ENCODE data around the gene SMIM35.
"Not testable (repeated sequence)": the region's sequence is repeated elsewhere in the genome, so short reads cannot be mapped to it uniquely, and the experiment has no call there.

Gene SMIM35

GRCh38 chr11:118082880-118083552, 3.7 kb downstream of the SMIM35 start:
- DNase-seq (ENCODE audit: low read depth in 2 of 2, low spot score in 1 of 2): no peak

GRCh38 chr11:118081241-118081958, 5.4 kb downstream of the SMIM35 start:
- DNase-seq (ENCODE audit: low read depth in 2 of 2, low spot score in 1 of 2): no peak

DNA sequence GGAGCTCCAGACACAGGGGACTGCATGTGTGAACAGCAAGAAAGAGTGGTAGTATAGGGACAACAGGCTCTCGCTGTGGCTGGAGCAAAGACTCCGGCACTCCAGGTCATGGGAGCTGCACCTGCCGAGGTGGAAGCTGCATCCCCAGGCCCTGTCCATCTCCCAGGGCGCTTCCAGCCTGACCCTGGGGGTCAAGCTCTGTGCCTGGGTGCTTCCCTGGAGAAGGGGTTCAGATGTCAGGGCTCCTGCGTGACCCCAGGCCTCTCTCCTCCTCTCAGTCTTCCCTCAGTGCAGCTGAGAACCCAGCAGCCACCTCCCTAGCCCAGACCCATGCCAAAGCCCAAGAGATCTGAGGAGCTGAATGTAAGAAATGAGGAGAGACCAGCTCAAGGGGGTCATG, 6.5 kb downstream of the SMIM35 start:
- no peak for DNase-seq (ENCODE audit: low read depth in 2 of 2, low spot score in 1 of 2)

DNA sequence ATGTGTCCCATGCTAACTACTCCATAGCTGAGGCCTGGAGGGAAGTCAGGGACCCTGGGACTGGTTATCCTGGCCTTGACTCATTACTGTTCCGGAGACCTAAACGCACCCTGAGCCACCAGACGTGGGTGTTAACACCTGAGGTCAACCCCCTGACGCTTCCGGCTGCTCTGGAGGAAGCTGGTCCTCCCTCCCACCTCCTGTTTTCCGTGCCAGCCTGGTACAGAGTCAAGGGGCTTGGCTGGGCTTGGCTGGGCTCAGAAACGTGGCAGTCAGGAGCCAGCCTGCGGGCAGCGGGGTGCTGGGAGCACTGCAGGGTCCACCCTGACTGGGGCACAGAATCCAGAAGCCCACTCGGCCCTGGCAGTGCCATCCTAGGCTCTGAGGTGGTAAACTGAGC, 7.3 kb downstream of the SMIM35 start:
- DNase-seq (ENCODE audit: low read depth in 2 of 2, low spot score in 1 of 2): no peak

DNA sequence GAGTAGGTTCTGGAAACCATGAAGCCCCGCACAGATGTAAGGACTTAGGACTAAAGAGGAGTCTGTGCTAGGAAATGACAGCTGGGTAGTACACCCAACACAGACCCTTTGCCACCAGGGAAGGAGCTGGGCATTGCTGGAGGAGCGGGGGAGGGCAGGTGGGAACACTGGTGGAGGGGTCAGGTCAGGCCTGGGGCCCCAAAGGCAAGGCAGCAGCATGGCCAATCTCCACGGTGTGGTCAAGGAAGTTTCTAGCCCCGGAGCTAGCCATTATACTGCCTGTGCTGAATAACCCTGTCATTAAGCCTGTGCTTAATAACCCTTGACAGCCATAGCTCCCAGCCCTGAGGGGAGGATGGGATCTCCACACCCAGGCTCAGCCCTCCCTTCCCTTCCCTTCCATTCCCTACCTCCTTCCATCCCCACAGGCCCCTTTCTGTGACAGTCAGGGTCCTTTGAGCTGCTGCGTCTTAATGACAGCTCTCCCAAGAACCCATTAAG, 7.8 kb downstream of the SMIM35 start:
- DNase-seq (ENCODE audit: low read depth in 2 of 2, low spot score in 1 of 2): no peak

DNA sequence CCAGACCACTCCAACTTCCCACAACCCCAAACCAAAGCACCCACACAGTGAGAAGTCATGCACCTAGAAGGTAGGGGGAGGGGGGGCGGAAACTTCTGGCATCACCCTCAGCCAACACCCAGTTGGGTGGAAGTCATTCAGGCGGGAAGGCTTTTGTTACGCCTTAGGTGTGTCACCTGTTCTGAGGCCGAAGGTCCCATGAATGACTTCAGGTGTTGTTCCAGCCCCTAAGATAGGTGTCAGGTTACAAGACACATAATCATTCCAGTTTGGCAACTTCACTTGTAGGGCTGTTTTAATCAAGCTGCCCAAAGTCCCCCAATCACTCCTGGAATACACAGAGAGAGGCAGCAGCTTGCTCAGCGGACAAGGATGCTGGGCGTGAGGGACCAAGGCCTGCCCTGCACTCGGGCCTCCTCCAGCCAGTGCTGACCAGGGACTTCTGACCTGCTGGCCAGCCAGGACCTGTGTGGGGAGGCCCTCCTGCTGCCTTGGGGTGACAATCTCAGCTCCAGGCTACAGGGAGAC, 9.9 kb downstream of the SMIM35 start, which contains the start of gene TMPRSS4:
Gene TMPRSS4 (plus strand): TSS at position 325 of the 528 bp plus-strand sequence. CDS start 225 bp downstream, outside the sequence.
- no peak for DNase-seq (ENCODE audit: low read depth in 2 of 2, low spot score in 1 of 2)

DNA sequence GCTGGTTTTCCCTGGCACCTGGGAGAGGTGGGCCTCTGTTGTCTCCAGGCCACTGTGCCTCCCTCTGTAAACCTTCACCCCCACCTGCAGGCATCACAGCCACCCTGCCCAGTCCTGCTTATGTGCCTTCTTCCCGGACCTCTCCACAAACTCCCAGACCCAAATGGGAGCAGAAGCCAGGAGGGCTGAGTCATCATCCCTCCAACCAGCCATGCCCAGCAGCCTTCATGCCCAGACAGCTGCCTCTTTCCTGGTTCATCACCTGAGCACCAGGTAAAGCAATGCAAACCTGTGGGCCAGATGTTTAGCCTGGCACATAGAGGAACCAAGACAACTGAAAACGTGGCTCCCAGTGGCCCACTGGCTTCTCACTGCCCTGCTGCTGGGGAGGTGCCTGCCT, 12.0 kb downstream of the SMIM35 start:
- DNase-seq (ENCODE audit: low read depth in 2 of 2, low spot score in 1 of 2): no peak

DNA sequence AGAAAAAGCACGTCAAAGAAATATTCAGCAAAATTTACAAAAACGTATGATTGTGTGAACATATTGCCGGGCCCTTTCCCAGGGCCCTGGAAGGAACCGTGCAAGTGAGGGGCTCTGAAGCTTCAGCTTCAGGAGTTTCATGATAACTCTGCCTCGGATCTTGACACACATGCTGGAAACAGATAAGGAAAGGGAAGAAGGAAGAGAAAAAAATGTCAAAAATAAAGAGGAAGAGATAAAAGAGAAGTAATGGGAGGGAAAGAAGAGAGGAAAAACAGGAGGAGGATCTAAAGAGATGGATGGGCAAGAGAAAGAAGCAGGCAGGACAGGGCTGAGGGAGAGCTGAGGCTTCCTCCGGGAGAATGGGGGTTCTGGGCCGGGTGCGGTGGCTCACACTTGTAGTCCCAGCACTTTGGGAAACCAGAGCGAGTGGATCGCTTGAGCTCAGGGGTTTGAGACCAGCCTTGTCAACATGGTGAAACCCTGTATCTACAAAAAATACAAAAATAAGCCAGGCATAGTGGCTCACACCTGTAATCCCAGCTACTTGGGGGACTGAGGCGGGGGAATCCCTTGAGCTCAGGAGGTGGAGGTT, 12.6 kb downstream of the SMIM35 start:
- DNase-seq (ENCODE audit: low read depth in 2 of 2, low spot score in 1 of 2): no peak

DNA sequence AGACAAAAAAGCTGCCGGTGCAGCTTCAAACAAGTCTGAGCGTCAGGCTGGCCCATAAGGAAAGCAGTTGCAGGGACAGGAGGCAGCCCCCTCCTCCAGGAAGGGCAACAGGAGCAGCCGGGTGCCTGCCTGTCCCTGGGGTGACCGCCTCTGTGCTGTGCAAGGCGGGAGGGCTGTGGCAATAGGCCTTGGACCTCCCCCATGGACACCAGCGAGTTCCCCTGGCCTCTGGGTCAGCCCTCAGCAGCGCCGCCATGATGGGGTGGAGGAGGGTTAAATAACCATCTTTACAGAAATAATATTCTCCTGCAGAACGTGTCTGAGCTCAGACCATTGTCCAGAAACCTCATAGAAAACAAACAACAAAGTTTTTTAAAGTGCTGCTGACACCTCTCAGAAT, 13.2 kb downstream of the SMIM35 start:
- no peak for DNase-seq (ENCODE audit: low read depth in 2 of 2, low spot score in 1 of 2)

DNA sequence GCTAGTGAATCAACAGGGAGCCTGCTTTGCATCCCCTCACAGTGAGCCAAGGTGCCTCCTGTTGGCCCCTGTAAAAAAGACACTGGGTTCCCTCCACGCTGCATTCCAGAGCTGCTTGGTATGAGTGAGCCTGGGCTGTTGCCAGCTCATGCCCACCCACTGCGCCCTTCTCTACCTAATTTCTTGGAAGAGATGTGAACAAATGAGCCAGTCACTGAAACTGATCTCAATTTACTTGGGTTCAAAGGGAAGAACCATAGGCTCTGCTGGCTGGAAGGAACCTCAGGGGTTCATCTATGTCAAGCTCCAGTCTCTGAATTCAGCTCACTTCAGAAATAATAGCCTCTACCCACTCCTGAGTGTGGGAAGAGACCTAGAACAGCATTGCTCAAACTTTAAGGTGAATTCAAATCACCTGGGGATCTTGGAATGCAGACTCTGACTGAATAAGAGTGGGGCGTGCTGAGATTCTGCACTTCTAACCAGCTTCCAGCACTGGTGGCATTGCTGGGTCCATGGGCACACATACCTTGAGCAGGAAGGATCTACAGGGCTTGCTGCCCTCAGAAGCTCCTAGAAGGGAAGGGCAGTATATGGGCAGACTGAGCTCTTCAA, 15.2 kb downstream of the SMIM35 start:
- no peak for DNase-seq (ENCODE audit: low read depth in 2 of 2, low spot score in 1 of 2)

GRCh38 chr11:118068945-118069612, 17.7 kb downstream of the SMIM35 start:
- DNase-seq (ENCODE audit: low read depth in 2 of 2, low spot score in 1 of 2): no peak

DNA sequence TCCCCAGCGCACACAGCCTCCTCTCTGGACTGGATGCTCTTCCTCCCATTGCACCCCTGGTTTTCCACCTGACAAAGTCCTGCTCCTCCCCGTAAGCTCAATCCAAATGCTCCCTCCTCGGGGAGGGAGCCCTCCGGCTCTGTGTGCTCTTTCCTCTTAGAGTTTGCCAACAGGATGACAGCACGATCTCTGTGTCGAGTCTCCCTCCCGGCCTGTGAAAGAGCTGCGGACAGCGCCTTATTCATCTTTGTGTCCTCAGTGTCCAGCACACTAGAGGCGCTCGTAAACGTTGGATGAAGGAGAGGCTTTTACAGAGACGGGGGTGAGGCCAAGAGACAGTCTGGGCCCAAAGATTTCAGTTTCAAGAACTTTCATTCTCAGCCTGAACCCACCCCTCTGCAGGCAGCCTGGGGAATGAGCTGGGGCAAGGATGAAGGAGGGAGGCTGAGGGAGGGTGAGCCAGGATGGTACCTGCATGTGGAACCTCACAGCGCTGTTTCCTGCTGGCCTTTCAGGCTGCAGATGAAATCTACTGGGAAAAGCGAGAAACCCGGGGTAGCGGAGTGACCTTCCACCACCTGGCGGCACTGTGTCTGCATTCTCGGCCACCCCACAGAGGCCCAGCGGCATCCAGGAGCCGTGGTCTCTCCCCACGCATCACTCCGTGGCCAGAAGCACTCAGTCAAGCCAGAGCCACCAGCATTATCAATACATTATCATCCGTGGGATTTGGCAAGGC, 18.4 kb downstream of the SMIM35 start:
- no peak for DNase-seq (ENCODE audit: low read depth in 2 of 2, low spot score in 1 of 2)

DNA sequence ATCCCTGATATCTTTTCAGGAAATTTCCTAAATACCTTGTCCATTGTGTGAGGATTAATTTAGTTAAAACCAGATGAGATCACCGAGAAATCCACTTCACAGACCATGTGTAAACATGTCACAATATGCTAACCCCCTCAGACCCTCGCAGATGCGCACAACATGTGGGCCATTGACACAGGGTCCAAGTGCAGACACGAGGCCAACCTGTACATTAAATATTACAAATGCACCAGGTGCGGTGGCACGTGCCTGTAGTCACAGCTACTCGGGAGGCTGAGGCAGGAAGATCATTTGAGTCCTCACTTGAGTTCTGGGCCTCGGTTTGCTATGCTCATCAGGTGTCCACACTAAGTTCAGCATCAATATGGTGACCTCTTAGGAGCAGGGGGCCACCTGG, 19.8 kb downstream of the SMIM35 start:
- DNase-seq (ENCODE audit: low read depth in 2 of 2, low spot score in 1 of 2): no peak

GRCh38 chr11:118065384-118065783, 21.4 kb downstream of the SMIM35 start:
- no peak for DNase-seq (ENCODE audit: low read depth in 2 of 2, low spot score in 1 of 2)

GRCh38 chr11:118064956-118065355, 21.8 kb downstream of the SMIM35 start:
- no peak for DNase-seq (ENCODE audit: low read depth in 2 of 2, low spot score in 1 of 2)

DNA sequence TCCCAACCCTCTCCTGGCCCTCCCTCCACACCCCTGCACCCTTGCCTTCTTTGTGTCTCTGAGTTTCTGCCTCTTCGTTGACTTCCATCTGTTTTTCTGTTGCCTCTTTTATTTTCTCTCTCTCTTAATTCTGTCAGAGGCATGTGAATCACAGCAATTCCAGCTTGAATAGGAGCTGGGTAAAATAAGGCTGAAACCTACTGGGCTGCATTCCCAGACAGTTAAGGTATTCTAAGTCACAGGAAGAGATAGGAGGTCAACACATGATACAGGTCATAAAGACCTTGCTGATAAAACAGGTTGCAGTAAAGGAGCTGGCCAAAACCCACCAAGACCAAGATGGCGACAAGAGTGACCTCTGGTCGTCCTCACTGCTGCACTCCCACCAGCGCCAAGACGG, 24.1 kb downstream of the SMIM35 start:
- not testable (repeated sequence) for DNase-seq (ENCODE audit: low read depth in 2 of 2, low spot score in 1 of 2)

- not testable (repeated sequence) for DNase-seq (ENCODE audit: low read depth in 2 of 2, low spot score in 1 of 2)
These were observed 24.6 kb downstream of the SMIM35 start for GRCh38 chr11:118062181-118062580.

DNA sequence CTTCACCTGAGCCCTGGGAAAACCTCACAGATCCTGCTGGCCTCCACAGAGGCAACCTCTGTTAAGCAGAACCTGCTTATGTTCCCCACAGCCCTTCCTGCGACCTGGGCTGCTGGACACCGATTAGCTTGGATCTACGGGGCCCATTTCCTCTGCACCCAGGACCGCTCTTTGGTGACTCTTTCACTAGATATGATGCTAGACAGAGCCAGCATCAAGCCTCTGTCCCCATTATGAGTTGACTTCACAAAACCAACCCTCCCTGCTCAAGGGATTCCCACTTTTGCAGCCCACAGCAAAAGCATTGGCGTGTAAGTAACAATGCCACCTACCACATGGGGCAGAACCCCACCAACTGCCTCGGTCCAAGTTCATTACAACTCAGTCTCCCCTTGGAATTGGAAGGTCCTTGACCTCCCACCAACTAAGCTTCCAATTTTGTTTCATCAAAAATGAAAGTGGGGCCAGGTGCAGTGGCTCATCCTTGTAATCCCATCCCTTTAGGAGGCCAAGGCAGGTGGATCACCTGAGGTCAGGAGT, 25.1 kb downstream of the SMIM35 start:
- no peak for DNase-seq (ENCODE audit: low read depth in 2 of 2, low spot score in 1 of 2)

- DNase-seq (ENCODE audit: low read depth in 2 of 2, low spot score in 1 of 2): no peak
These were observed 25.9 kb downstream of the SMIM35 start for GRCh38 chr11:118060869-118061268.

DNA sequence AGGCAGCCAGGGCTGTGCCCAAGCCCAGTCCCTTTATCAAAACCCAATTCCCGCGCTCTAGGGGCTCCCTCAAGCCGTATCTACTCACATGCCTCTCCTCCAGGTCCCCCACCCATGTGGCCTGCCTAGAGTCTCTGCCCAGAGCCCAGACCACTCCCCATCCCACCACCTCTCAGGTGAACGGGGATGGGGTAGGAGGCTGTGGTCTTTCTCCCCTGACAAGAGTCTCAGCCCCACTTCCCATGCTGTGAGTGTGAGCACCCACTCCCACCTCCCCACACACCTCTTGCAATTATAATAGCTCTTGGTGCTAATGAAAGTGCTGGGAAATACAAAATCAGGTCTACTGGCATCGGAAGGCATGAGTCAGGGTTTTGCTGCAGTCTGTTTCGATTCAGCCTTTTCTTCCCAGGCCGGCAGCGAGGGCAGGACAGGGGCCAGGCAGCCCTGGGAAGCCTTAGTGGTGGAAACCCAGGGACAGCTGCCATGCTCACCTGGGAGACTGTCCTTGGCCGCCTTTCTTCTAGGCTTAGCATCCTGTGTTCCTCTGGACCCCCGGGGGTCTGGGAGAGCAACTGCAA, 26.6 kb downstream of the SMIM35 start:
- DNase-seq (ENCODE audit: low read depth in 2 of 2, low spot score in 1 of 2): no peak
